Uterus (tissue), 4 donors: ENCODE results near the gene DLG1. TPM values are rescaled to one million over a fixed set of nuclear protein-coding genes. Genes with fewer than 3 reads are reported as not detected.

ENCODE experiments used
- DNase-seq, 2 donors: peaks; one replicate each; pipeline ENCODE4 v3.0.0-alpha.2; 2019 to 2020
- H3K27ac ChIP-seq, 2 donors: fragments of 200-600 bp; sonication (generic); 1 replicate in 1 of 2; 2 replicates in 1 of 2; pipeline ENCODE4 v1.5.1; 2016 to 2018
- H3K27me3 ChIP-seq, 2 donors: fragments of 200-600 bp; sonication (generic); one replicate each; pipeline ENCODE4 v1.5.1; 2018 to 2019; ENCODE audit warnings: control low read depth in 1 of 2
- H3K36me3 ChIP-seq, 2 donors: fragments of 200-600 bp; sonication (generic); one replicate each; pipeline ENCODE4 v1.5.1; 2019; ENCODE audit warnings: control low read depth in 1 of 2
- H3K4me1 ChIP-seq, 2 donors: fragments of 200-600 bp; sonication (generic); one replicate each; pipeline ENCODE4 v1.5.1; 2018 to 2019; ENCODE audit warnings: control low read depth in 1 of 2
- H3K4me3 ChIP-seq, 2 donors: fragments of 200-600 bp; sonication (generic); 1 replicate in 1 of 2; 2 replicates in 1 of 2; pipeline ENCODE4 v1.5.1; 2018 to 2019; ENCODE audit warnings: mild to moderate bottlenecking in 1 of 2
- H3K9me3 ChIP-seq, 2 donors: fragments of 200-600 bp; sonication (generic); one replicate each; pipeline ENCODE4 v1.5.1; 2019; ENCODE audit warnings: control low read depth in 1 of 2
- POLR2A ChIP-seq, 2 donors: fragments of 450-650 bp; IDR thresholded peaks; one replicate each; pipeline ENCODE4 v1.6.1; 2016; ENCODE audit warnings: antibody characterized with exemption in 2 of 2, mild to moderate bottlenecking in 1 of 2, moderate library complexity in 1 of 2
- intact Hi-C: fragments of 100-400 bp; cut with DNase I; formaldehyde crosslinking; loops from one replicate; pipeline ENCODE4 v1.15.1; 2023; ENCODE audit warnings: low total_unique reads
- total RNA-seq, 4 donors: library from RNA; depleted of rRNA in 3 of 4; stranded (reverse); fragments of >200 nt in 3 of 4; gene quantifications; one replicate each; pipeline versions ENCODE4 v1.1.0 to v1.2.4, GENCODE V29; 2014 to 2023
- TF ChIP-seq, protein P1 (sequence below), 4 experiments: fragments of 200-600 bp in 2 of 4; fragments of 450-650 bp in 2 of 4; sonication (generic) in 2 of 4; IDR thresholded peaks; one replicate each; pipeline ENCODE4 v1.5.1; 2016 to 2019; ENCODE audit warnings: antibody characterized with exemption in 4 of 4, mild to moderate bottlenecking in 2 of 4, moderate library complexity in 1 of 4
- donor health status: DM: yes; HTN: yes; CAD: no.

The DLG1 gene
- total RNA-seq, 4 donors from 2014 or later, result 24.1 to 139 (median 82.9) TPM

DNA sequence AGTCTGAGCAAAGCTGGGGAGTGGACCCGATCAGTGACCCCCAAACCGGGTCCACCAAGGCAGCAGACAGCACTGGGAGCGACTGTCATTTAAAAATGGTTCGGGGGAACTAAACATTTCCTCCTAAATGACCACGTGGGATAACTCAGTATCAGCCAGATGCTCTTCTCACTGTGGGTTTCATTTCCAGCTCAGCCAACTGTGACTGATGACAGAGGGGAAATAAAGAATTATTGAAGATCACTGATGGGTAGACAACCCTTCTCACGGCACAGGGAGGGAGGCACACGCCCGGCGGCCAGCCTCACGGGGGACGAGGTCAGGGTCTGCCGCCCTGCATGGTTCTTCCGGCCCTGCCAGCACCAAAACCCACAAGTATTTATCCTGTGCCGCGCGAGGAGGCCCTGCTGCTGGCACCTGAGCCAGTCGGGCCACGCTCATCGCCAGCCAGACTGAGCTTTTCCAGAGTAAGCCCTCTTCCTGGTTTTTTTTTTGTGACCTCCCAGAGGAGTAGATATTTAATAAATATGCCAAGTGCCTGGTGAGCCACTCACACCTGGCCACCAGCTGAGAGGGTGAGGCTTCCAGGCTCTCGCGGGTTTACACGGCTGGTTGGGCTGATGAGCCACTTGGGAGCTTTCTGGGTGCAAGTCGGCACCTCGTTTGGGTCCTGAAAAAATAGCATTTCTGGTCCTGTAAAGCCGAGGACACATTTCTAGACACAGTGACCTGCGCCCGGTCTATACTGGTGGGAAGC is 275.0 kb downstream of the DLG1 start:
- Histone ChIP-seq H3K4me1 (no peaks in the 10 kb centered on the region), H3K4me3 (no peak overlapping the region), H3K9me3 (no peaks in the 10 kb centered on the region), H3K27me3 (no peaks in the 10 kb centered on the region), H3K36me3 (no peaks in the 10 kb centered on the region), H3K27ac (no peak overlapping the region)
- no peak for TF ChIP-seq POLR2A (IDR thresholded peaks at IDR 0.05)
- TF ChIP-seq, protein P1, sequence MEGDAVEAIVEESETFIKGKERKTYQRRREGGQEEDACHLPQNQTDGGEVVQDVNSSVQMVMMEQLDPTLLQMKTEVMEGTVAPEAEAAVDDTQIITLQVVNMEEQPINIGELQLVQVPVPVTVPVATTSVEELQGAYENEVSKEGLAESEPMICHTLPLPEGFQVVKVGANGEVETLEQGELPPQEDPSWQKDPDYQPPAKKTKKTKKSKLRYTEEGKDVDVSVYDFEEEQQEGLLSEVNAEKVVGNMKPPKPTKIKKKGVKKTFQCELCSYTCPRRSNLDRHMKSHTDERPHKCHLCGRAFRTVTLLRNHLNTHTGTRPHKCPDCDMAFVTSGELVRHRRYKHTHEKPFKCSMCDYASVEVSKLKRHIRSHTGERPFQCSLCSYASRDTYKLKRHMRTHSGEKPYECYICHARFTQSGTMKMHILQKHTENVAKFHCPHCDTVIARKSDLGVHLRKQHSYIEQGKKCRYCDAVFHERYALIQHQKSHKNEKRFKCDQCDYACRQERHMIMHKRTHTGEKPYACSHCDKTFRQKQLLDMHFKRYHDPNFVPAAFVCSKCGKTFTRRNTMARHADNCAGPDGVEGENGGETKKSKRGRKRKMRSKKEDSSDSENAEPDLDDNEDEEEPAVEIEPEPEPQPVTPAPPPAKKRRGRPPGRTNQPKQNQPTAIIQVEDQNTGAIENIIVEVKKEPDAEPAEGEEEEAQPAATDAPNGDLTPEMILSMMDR (IDR thresholded peaks at IDR 0.05), result no peak
- intact Hi-C loops, result no loop called here
- DNase-seq, result no peak

DNA sequence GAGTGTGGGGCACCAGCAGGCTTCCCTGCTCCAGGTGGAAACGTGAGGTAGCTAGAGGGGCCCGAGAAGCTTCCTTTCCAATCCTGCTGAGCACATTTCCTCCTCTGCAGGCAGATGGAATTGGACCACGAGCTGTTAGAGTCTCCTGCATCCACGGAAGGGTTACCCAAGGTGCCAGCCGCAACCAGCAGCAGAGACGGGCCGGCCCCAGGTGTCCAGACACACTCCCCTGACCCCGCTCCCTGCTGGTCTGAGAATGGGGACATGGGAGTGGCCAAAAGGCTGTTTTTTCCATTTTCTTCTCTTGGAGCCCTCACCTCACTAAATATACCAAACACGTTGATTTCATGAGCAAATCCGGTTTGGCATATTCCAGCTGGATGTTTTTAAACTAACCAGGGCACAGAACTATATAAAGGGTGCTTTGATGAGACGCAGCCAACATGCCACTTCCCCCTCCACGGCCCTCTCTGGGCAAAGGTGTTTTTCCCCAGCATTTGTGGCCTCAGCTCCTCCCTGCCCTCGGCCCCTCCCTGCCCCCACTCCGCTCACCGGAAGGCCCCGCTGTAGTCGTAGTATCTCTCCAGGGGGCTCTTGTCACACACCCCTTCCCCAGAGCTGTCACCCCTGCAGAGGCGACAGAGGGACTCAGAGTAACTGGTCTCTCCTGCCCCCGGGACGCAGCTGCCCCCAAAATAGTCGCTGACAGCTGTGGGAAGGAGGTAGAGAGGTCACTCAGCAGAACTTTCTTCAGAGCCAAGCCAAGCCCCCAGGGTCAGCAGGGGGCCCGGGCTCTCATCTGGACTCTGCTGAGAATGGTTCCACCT is 275.8 kb downstream of the DLG1 start:
- TF ChIP-seq POLR2A (IDR thresholded peaks at IDR 0.05), result no peak
- TF ChIP-seq, protein P1 (IDR thresholded peaks at IDR 0.05), result no peak
- intact Hi-C loops, result no loop called here
- Histone ChIP-seq H3K36me3 (no peaks in the 10 kb centered on the region), H3K27me3 (no peaks in the 10 kb centered on the region), H3K4me1 (no peaks in the 10 kb centered on the region), H3K27ac (no peak overlapping the region), H3K9me3 (no peaks in the 10 kb centered on the region), H3K4me3 (no peak overlapping the region)
- DNase-seq, result no peak

DNA sequence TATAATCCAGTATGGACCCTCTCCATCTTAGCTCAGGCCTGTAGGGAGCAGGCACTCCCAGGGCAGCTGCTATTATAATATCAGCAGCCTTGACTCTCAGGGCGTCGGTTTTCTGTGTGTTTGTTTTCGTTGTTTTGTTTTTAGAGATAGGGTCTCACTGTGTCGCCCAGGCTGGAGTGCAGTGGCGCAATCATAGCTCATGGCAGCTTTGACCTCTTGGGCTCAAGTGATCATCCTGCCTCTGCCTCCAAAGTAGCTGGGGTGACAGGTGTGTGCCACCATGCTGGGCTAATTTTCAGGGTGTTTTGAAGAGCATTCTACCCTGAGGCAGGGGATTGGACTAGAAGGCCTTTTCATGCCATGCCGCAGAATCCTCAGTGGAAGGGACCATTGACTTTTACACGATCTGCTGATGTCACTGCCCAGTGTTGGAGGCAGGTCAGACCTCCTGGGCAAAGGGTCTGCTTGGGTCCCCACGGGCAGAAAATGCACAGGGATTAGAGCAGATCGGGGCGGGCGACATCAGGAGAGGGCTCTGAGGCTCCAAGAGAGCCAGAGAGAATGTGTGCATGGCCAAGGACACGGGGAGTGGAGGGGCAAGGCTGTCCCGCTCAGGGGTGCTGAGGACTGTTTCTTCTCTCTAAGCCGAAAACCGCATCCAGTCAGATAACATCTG is 276.5 kb downstream of the DLG1 start:
- no peak for DNase-seq
- Histone ChIP-seq H3K4me1 (no peaks in the 10 kb centered on the region), H3K27me3 (no peaks in the 10 kb centered on the region), H3K9me3 (no peaks in the 10 kb centered on the region), H3K27ac (no peak overlapping the region), H3K4me3 (no peak overlapping the region), H3K36me3 (no peaks in the 10 kb centered on the region)
- no peak for TF ChIP-seq POLR2A (IDR thresholded peaks at IDR 0.05)
- TF ChIP-seq, protein P1 (IDR thresholded peaks at IDR 0.05), result no peak
- intact Hi-C loops, result no loop called here

DNA sequence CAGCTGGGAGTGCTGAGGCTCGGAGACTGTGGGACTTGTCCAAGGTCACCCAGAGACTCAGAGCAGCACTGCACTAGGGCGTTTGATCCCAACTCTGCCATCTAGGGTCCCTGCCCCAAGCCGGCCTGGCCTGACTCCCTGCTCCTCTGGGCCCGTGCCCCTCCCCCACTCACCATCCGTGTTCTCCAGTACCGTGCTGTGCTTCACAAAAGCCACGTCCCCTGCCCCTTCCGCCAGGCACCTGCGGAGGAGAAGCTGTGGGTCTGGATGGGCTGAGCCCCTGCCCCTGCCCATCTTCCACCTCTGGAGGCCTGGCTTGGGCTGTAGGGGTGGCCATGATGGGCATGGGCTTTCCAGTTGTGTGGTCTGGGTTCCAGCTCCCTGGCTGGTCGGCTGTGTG is 277.2 kb downstream of the DLG1 start:
- H3K27ac ChIP-seq, result no peak overlapping the region
- no peaks in the 10 kb centered on the region for H3K9me3 ChIP-seq
- no peak overlapping the region for H3K4me3 ChIP-seq
- H3K36me3 ChIP-seq, result no peaks in the 10 kb centered on the region
- no peak for TF ChIP-seq POLR2A (IDR thresholded peaks at IDR 0.05)
- TF ChIP-seq, protein P1 (IDR thresholded peaks at IDR 0.05), result no peak
- no peak for DNase-seq
- intact Hi-C loops, result no loop called here
- H3K27me3 ChIP-seq, result no peaks in the 10 kb centered on the region
- no peaks in the 10 kb centered on the region for H3K4me1 ChIP-seq
